Motor neuron (in vitro differentiated cells): ENCODE data around the gene NOD2. TPM values are rescaled to one million over a fixed set of nuclear protein-coding genes. Genes with fewer than 3 reads are reported as not detected.

Experiments used
- ATAC-seq, 8 experiments: fragments of 200-7000 bp; cut with Tn5 transposase; replicated peaks in 6 of 8; 2 replicates each; pipeline ENCODE4 v1.8.0; 2021; ENCODE audit warnings: mild to moderate bottlenecking in 8 of 8, moderate library complexity in 8 of 8
- H3K27ac ChIP-seq, 2 donors: fragments of 250-450 bp; sonication (Bioruptor Pico); 2 replicates each; pipeline ENCODE4 v1.9.0; 2021; ENCODE audit warnings: antibody characterized with exemption in 2 of 2, mild to moderate bottlenecking in 2 of 2, moderate library complexity in 1 of 2
- H3K4me1 ChIP-seq, 2 donors: fragments of 250-450 bp; sonication (Bioruptor Pico); replicated peaks in 1 of 2; 2 replicates each; pipeline ENCODE4 v1.6.1; 2021; ENCODE audit warnings: antibody characterized with exemption in 2 of 2, mild to moderate bottlenecking in 2 of 2, moderate library complexity in 1 of 2
- H3K4me3 ChIP-seq, 5 donors: fragments of 250-450 bp; sonication (Bioruptor Pico); 2 replicates each; pipeline ENCODE4 v1.9.0; 2021; ENCODE audit warnings: antibody characterized with exemption in 5 of 5, mild to moderate bottlenecking in 5 of 5, moderate library complexity in 4 of 5
- WGBS, 10 experiments: fragments of 450-650 bp; shearing (Covaris generic); methylation state at CpG; one replicate each; pipeline ENCODE4 v1.0.0; 2022; 5-methylcytosine and 5-hydroxymethylcytosine counted together
- in situ Hi-C, 9 experiments: fragments of 400-800 bp; cut with MboI; loops; one replicate each; pipeline ENCODE4 v1.15.0; 2021; ENCODE audit warnings: low sequenced_read_pairs in 9 of 9, low pct_unique_long_range_greater_than_20kb in 2 of 9; ENCODE audit not compliant: unreplicated experiment in 9 of 9
- total RNA-seq, 8 experiments: library from RNA; unstranded; fragments of 300-600 nt; gene quantifications; 2 replicates each; pipeline versions ENCODE4 v1.2.3 to v1.2.4, GENCODE V29; 2022

The NOD2 gene
- total RNA-seq, result under 1 TPM in 7 of 8 experiments, not detected in 1; 0.05 to 0.71 (median 0.25) TPM

- ATAC-seq, result peak; percentile 9 to 81 (median 62)
- no peak within 1 kb of the TSS for H3K27ac ChIP-seq
These were observed at the start of gene NOD2 for GRCh38 chr16:50692999-50693781. NOD2 (plus strand) TSS chr16:50693606; CDS start chr16:50699496, 5,890 bp downstream.

GRCh38 chr16:50644245-50644644 lies 49.2 kb upstream of the NOD2 start:
- peaks cover 10 to 12% of the 10 kb centered on the region in 2 donors for H3K4me1 ChIP-seq
- in situ Hi-C loops, result no loop called here
- WGBS, 10 experiments, result 20 to 100% (median 80%) methylated on average over 1 to 4 of the region's 5 CpGs; no CpG with 5 or more reads in 5 of the 10 experiments
- ATAC-seq, result no peak
- no peak overlapping the region for H3K27ac ChIP-seq
- H3K4me3 ChIP-seq, result no peak overlapping the region

More at GRCh38 chr16:50692999-50693781, at the start of gene NOD2:
- WGBS, 10 experiments, result 40 to 100% (median 64%) methylated on average over 1 to 7 of the region's 56 CpGs; no CpG with 5 or more reads in 5 of the 10 experiments
- Histone ChIP-seq H3K4me1 (peaks cover 0 to 3% of the 10 kb centered on the region in 2 donors), H3K4me3 (peak within 1 kb of the TSS in 3 of 5 donors; percentile 9 to 18 (median 16))
- in situ Hi-C loops, result no loop called here

GRCh38 chr16:50644729-50645128 lies 48.7 kb upstream of the NOD2 start:
- in situ Hi-C loops, result no loop called here
- WGBS, 10 experiments, result 0 to 69% (median 42%) methylated on average over 1 to 4 of the region's 6 CpGs; no CpG with 5 or more reads in 6 of the 10 experiments
- Histone ChIP-seq H3K27ac (no peak overlapping the region), H3K4me3 (no peak overlapping the region), H3K4me1 (peaks cover 10 to 12% of the 10 kb centered on the region in 2 donors)
- ATAC-seq, result peak in 3 of 8 experiments; percentile 46 to 79 (median 60)

- WGBS, 10 experiments, result 4 to 80% (median 39%) methylated on average over 3 to 13 of the region's 20 CpGs; no CpG with 5 or more reads in 2 of the 10 experiments
- no peak overlapping the region for H3K27ac ChIP-seq
- H3K4me1 ChIP-seq, result peaks cover 10 to 12% of the 10 kb centered on the region in 2 donors
- peak in 4 of 8 experiments; percentile 17 to 80 (median 32) for ATAC-seq
- no peak overlapping the region for H3K4me3 ChIP-seq
- in situ Hi-C loops, result no loop called here
These were observed 47.7 kb upstream of the NOD2 start for GRCh38 chr16:50645563-50646220.

GRCh38 chr16:50646345-50646744 lies 47.1 kb upstream of the NOD2 start:
- in situ Hi-C loops, result no loop called here
- WGBS, 10 experiments, result 0 to 60% (median 44%) methylated on average over 1 to 6 of the region's 8 CpGs; no CpG with 5 or more reads in 3 of the 10 experiments
- no peak overlapping the region for H3K27ac ChIP-seq
- H3K4me1 ChIP-seq, result peaks cover 10 to 12% of the 10 kb centered on the region in 2 donors
- peak in 3 of 8 experiments; percentile 23 to 31 (median 26) for ATAC-seq
- H3K4me3 ChIP-seq, result no peak overlapping the region

GRCh38 chr16:50651835-50652438 lies 41.5 kb upstream of the NOD2 start:
- ATAC-seq, result no peak
- H3K27ac ChIP-seq, result no peak overlapping the region
- H3K4me1 ChIP-seq, result no peaks in the 10 kb centered on the region
- in situ Hi-C loops, result loop anchor here in 5 of 9 experiments (25.0 kb wide), 3 partner anchors 265 to 440 kb away; partner anchors contain the start of gene BRD7 (in 1 of the 5)
- H3K4me3 ChIP-seq, result no peak overlapping the region
- WGBS, 10 experiments, result 60 to 100% (median 92%) methylated on average over 1 to 3 of the region's 3 CpGs; no CpG with 5 or more reads in 3 of the 10 experiments

- H3K27ac ChIP-seq, result no peak overlapping the region
- ATAC-seq, result no peak
- no peak overlapping the region for H3K4me3 ChIP-seq
- 20 to 73% (median 56%) methylated on average over 2 to 14 of the region's 14 CpGs; no CpG with 5 or more reads in 1 of the 10 experiments for WGBS, 10 experiments
- H3K4me1 ChIP-seq, result no peaks in the 10 kb centered on the region
- in situ Hi-C loops, result loop anchor here in 5 of 9 experiments (25.0 kb wide), 3 partner anchors 266 to 441 kb away; partner anchors contain the start of gene BRD7 (in 1 of the 5)
These were observed 40.5 kb upstream of the NOD2 start for GRCh38 chr16:50652836-50653425.

- WGBS, 10 experiments, result 30 to 85% (median 65%) methylated on average over 1 to 5 of the region's 11 CpGs; no CpG with 5 or more reads in 3 of the 10 experiments
- Histone ChIP-seq H3K4me1 (no peaks in the 10 kb centered on the region), H3K4me3 (no peak overlapping the region), H3K27ac (no peak overlapping the region)
- ATAC-seq, result no peak
- in situ Hi-C loops, result loop anchor here in 5 of 9 experiments (25.0 kb wide), 3 partner anchors 267 to 442 kb away; partner anchors contain the start of gene BRD7 (in 1 of the 5)
These were observed 39.5 kb upstream of the NOD2 start for GRCh38 chr16:50653633-50654519.

- 24 to 100% (median 72%) methylated on average over 1 to 3 of the region's 3 CpGs; no CpG with 5 or more reads in 5 of the 10 experiments for WGBS, 10 experiments
- Histone ChIP-seq H3K4me1 (no peaks in the 10 kb centered on the region), H3K27ac (no peak overlapping the region), H3K4me3 (no peak overlapping the region)
- in situ Hi-C loops, result loop anchor here in 5 of 9 experiments (25.0 kb wide), 3 partner anchors 268 to 443 kb away; partner anchors contain the start of gene BRD7 (in 1 of the 5)
- ATAC-seq, result no peak
These were observed 37.8 kb upstream of the NOD2 start for GRCh38 chr16:50655558-50656055.

GRCh38 chr16:50657241-50657640 lies 36.2 kb upstream of the NOD2 start:
- in situ Hi-C loops, result loop anchor here in 5 of 9 experiments (25.0 kb wide), 3 partner anchors 270 to 445 kb away; partner anchors contain the start of gene BRD7 (in 1 of the 5)
- H3K4me3 ChIP-seq, result no peak overlapping the region
- H3K27ac ChIP-seq, result no peak overlapping the region
- 0 to 100% (median 69%) methylated on average over 1 to 3 of the region's 5 CpGs; no CpG with 5 or more reads in 3 of the 10 experiments for WGBS, 10 experiments
- peak in 6 of 8 experiments; percentile 21 to 71 (median 54) for ATAC-seq
- no peaks in the 10 kb centered on the region for H3K4me1 ChIP-seq

GRCh38 chr16:50659806-50660205 lies 33.6 kb upstream of the NOD2 start:
- no peaks in the 10 kb centered on the region for H3K4me1 ChIP-seq
- in situ Hi-C loops, result loop anchor here in 5 of 9 experiments (25.0 kb wide), 3 partner anchors 273 to 448 kb away; partner anchors contain the start of gene BRD7 (in 1 of the 5)
- H3K4me3 ChIP-seq, result no peak overlapping the region
- no peak overlapping the region for H3K27ac ChIP-seq
- ATAC-seq, result no peak
- WGBS, 10 experiments, result 0 to 100% (median 93%) methylated on average over 1 to 4 of the region's 5 CpGs; no CpG with 5 or more reads in 1 of the 10 experiments
